ENCODE results near the gene LLPH. TPM values are rescaled to one million over a fixed set of nuclear protein-coding genes. Genes with fewer than 3 reads are reported as not detected.

The LLPH gene
- total RNA-seq, 1 experiment from 2014 or later = 31.5 TPM

DNA sequence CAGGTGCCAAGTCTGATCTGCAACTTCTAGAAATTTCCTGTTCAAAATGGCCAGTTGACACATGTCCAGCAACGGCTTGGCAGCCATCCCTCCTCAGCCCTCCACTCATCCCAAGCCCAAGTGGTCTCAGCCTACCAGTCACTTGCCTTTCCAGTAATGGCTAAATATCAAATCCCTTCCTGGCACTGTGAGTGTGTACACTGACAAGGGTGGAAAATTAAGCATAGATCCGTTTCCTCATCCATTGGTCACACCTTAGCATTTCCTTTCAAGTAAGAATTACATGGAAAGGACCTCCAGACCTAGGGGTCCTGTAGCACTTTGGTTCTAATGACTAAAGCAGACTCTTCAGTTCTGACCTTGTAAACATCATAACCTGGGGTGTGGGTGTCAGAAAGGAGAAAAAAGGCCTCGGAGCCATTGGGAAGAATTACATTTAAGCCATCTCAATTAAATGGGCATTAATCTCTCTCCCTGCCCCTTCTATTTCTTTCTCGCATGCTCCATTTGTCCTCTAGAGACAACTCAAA, 15.4 kb downstream of the LLPH start:
- TF ChIP-seq, protein P1, sequence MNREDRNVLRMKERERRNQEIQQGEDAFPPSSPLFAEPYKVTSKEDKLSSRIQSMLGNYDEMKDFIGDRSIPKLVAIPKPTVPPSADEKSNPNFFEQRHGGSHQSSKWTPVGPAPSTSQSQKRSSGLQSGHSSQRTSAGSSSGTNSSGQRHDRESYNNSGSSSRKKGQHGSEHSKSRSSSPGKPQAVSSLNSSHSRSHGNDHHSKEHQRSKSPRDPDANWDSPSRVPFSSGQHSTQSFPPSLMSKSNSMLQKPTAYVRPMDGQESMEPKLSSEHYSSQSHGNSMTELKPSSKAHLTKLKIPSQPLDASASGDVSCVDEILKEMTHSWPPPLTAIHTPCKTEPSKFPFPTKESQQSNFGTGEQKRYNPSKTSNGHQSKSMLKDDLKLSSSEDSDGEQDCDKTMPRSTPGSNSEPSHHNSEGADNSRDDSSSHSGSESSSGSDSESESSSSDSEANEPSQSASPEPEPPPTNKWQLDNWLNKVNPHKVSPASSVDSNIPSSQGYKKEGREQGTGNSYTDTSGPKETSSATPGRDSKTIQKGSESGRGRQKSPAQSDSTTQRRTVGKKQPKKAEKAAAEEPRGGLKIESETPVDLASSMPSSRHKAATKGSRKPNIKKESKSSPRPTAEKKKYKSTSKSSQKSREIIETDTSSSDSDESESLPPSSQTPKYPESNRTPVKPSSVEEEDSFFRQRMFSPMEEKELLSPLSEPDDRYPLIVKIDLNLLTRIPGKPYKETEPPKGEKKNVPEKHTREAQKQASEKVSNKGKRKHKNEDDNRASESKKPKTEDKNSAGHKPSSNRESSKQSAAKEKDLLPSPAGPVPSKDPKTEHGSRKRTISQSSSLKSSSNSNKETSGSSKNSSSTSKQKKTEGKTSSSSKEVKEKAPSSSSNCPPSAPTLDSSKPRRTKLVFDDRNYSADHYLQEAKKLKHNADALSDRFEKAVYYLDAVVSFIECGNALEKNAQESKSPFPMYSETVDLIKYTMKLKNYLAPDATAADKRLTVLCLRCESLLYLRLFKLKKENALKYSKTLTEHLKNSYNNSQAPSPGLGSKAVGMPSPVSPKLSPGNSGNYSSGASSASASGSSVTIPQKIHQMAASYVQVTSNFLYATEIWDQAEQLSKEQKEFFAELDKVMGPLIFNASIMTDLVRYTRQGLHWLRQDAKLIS (CRISPR knock-in tag; IDR thresholded peaks at IDR 0.05; ENCODE audit: borderline replicate concordance) = no peak
- TF ChIP-seq, protein P2, sequence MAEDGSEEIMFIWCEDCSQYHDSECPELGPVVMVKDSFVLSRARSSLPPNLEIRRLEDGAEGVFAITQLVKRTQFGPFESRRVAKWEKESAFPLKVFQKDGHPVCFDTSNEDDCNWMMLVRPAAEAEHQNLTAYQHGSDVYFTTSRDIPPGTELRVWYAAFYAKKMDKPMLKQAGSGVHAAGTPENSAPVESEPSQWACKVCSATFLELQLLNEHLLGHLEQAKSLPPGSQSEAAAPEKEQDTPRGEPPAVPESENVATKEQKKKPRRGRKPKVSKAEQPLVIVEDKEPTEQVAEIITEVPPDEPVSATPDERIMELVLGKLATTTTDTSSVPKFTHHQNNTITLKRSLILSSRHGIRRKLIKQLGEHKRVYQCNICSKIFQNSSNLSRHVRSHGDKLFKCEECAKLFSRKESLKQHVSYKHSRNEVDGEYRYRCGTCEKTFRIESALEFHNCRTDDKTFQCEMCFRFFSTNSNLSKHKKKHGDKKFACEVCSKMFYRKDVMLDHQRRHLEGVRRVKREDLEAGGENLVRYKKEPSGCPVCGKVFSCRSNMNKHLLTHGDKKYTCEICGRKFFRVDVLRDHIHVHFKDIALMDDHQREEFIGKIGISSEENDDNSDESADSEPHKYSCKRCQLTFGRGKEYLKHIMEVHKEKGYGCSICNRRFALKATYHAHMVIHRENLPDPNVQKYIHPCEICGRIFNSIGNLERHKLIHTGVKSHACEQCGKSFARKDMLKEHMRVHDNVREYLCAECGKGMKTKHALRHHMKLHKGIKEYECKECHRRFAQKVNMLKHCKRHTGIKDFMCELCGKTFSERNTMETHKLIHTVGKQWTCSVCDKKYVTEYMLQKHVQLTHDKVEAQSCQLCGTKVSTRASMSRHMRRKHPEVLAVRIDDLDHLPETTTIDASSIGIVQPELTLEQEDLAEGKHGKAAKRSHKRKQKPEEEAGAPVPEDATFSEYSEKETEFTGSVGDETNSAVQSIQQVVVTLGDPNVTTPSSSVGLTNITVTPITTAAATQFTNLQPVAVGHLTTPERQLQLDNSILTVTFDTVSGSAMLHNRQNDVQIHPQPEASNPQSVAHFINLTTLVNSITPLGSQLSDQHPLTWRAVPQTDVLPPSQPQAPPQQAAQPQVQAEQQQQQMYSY (CRISPR knock-in tag; IDR thresholded peaks at IDR 0.05) = no peak
- TF ChIP-seq ZNF317 (CRISPR knock-in tag; IDR thresholded peaks at IDR 0.05; ENCODE audit: borderline replicate concordance, low read depth) (no peak), KAT7 (CRISPR knock-in tag; IDR thresholded peaks at IDR 0.05; ENCODE audit: borderline replicate concordance) (no peak), ZNF232 (CRISPR knock-in tag; IDR thresholded peaks at IDR 0.05) (no peak), TEAD1 (CRISPR knock-in tag; IDR thresholded peaks at IDR 0.05) (no peak), OVOL2 (CRISPR knock-in tag; IDR thresholded peaks at IDR 0.05; ENCODE audit: borderline replicate concordance) (no peak), MYBL2 (CRISPR knock-in tag; IDR thresholded peaks at IDR 0.05) (no peak), FOXP1 (CRISPR knock-in tag; IDR thresholded peaks at IDR 0.05; ENCODE audit: borderline replicate concordance) (no peak), NR1H2 (CRISPR knock-in tag; IDR thresholded peaks at IDR 0.05) (no peak)
- TF ChIP-seq, protein P3, sequence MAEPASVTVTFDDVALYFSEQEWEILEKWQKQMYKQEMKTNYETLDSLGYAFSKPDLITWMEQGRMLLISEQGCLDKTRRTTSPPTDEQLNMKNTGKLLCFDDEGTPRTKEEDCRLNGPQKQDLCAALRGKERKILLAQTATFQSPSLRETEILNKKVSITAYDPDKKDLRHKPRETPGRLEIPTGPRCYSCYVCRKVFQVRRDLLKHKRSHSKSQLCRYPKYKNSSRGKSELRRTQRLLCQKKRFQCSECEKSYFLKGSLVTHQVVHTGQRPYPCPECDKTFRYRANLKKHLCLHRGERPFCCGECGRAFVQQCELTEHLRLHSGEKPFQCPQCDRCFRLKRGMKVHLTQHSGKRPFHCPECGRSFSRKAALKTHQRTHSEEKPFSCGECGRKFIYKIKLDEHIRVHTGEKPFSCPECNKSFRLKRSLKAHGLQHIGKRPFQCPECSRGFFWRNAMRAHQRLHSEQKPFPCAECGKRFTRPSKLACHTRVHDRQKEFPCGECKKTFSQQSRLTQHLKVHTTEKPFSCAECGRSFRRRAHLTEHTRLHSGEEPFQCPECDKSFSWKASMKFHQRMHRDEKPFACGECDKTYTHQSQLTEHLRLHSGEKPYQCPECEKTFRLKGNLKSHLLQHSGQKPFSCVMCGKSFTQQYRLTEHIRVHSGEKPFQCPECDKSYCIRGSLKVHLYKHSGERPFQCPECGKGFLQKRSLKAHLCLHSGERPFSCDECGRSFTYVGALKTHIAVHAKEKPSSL (CRISPR knock-in tag; conservative IDR thresholded peaks at IDR 0.05) = no peak
- TF ChIP-seq, protein P4, sequence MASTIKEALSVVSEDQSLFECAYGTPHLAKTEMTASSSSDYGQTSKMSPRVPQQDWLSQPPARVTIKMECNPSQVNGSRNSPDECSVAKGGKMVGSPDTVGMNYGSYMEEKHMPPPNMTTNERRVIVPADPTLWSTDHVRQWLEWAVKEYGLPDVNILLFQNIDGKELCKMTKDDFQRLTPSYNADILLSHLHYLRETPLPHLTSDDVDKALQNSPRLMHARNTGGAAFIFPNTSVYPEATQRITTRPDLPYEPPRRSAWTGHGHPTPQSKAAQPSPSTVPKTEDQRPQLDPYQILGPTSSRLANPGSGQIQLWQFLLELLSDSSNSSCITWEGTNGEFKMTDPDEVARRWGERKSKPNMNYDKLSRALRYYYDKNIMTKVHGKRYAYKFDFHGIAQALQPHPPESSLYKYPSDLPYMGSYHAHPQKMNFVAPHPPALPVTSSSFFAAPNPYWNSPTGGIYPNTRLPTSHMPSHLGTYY (CRISPR knock-in tag; IDR thresholded peaks at IDR 0.05) = no peak
- TF ChIP-seq, protein P5, sequence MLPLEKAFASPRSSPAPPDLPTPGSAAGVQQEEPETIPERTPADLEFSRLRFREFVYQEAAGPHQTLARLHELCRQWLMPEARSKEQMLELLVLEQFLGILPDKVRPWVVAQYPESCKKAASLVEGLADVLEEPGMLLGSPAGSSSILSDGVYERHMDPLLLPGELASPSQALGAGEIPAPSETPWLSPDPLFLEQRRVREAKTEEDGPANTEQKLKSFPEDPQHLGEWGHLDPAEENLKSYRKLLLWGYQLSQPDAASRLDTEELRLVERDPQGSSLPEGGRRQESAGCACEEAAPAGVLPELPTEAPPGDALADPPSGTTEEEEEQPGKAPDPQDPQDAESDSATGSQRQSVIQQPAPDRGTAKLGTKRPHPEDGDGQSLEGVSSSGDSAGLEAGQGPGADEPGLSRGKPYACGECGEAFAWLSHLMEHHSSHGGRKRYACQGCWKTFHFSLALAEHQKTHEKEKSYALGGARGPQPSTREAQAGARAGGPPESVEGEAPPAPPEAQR (CRISPR knock-in tag; IDR thresholded peaks at IDR 0.05) = no peak
- peaks cover 10% of the 10 kb centered on the region for H3K4me1 Mint-ChIP-seq
- no peaks in the 10 kb centered on the region for H3K36me3 Mint-ChIP-seq
- no peaks in the 10 kb centered on the region; the same call in 1 of the 2 replicates for H3K9me3 Mint-ChIP-seq
- ChIA-PET CTCF (interaction anchor here (0.8 kb wide), 1 partner anchor 514 kb away, joined by 3 read pairs; no protein-coding TSS in a partner anchor), POLR2A (no interaction called here)
- DNase-seq (ENCODE audit: low spot score) (no peak), ATAC-seq (no peak)
- H3K27me3 Mint-ChIP-seq (ENCODE audit: low read depth) = no peaks in the 10 kb centered on the region
- H3K27ac Mint-ChIP-seq = no peak overlapping the region
- H3K4me3 Mint-ChIP-seq = no peak overlapping the region

Data from WTC11 (cell line).